H9 (cell line): Measurements from ENCODE around the gene CD72. TPM values are rescaled to one million over a fixed set of nuclear protein-coding genes. Genes with fewer than 3 reads are reported as not detected.

Experiments used
- DNase-seq: peaks from one replicate; pipeline ENCODE4 v3.0.0-alpha.2; 2017
- H2AFZ ChIP-seq: one replicate; pipeline ENCODE4 v1.6.1; 2013; ENCODE audit warnings: mild to moderate bottlenecking, low read length, control low read depth, moderate library complexity
- H2AK5ac ChIP-seq: 2 replicates; pipeline ENCODE4 v1.6.1; 2013; ENCODE audit warnings: low read length, control low read depth, mixed read lengths; ENCODE audit not compliant: insufficient read length
- H2BK120ac ChIP-seq: one replicate; pipeline ENCODE4 v1.6.1; 2013; ENCODE audit warnings: low read depth, mild to moderate bottlenecking, low read length, control low read depth, inconsistent platforms; ENCODE audit not compliant: poor library complexity, severe bottlenecking
- H2BK12ac ChIP-seq: 2 replicates; pipeline ENCODE4 v1.6.1; 2013; ENCODE audit warnings: low read length, control low read depth, mixed read lengths, low read depth; ENCODE audit not compliant: insufficient read length
- H2BK15ac ChIP-seq: 2 replicates; pipeline ENCODE4 v1.6.1; 2013; ENCODE audit warnings: low read depth, low read length, control low read depth
- H2BK20ac ChIP-seq: one replicate; pipeline ENCODE4 v1.6.1; 2013; ENCODE audit warnings: low read depth, mild to moderate bottlenecking, low read length, control low read depth, inconsistent platforms; ENCODE audit not compliant: poor library complexity, severe bottlenecking
- H2BK5ac ChIP-seq: 2 replicates; pipeline ENCODE4 v1.6.1; 2013; ENCODE audit warnings: low read length, control low read depth, mixed read lengths; ENCODE audit not compliant: insufficient read length
- H3K14ac ChIP-seq: 2 replicates; pipeline ENCODE4 v1.6.1; 2013; ENCODE audit warnings: low read length, control low read depth; ENCODE audit not compliant: insufficient read depth
- H3K18ac ChIP-seq: 2 replicates; pipeline ENCODE4 v1.6.1; 2013; ENCODE audit warnings: low read depth, mild to moderate bottlenecking, mixed read lengths, low read length, control low read depth; ENCODE audit not compliant: insufficient read length
- H3K23ac ChIP-seq: 2 replicates; pipeline ENCODE4 v1.6.1; 2013; ENCODE audit warnings: low read length, control low read depth, mixed read lengths, low read depth; ENCODE audit not compliant: insufficient read length
- H3K23me2 ChIP-seq: 2 replicates; pipeline ENCODE4 v1.6.1; 2013; ENCODE audit warnings: low read depth, mild to moderate bottlenecking, mixed read lengths, low read length, control low read depth; ENCODE audit not compliant: insufficient read length, poor library complexity, severe bottlenecking
- H3K27ac ChIP-seq: 2 replicates; pipeline ENCODE4 v1.5.1; 2013; ENCODE audit warnings: low read length, control low read depth, mixed read lengths, low read depth; ENCODE audit not compliant: insufficient read length
- H3K27me3 ChIP-seq: 2 replicates; pipeline ENCODE4 v1.6.1; 2013; ENCODE audit warnings: low read length, control low read depth, inconsistent platforms; ENCODE audit not compliant: insufficient read depth
- H3K4ac ChIP-seq: 2 replicates; pipeline ENCODE4 v1.6.1; 2013; ENCODE audit warnings: low read depth, mild to moderate bottlenecking, control low read depth, inconsistent platforms, low read length, moderate library complexity
- H3K4me1 ChIP-seq: 2 replicates; pipeline ENCODE4 v1.6.1; 2013; ENCODE audit warnings: low read length, control low read depth, inconsistent platforms; ENCODE audit not compliant: insufficient read depth
- H3K4me2 ChIP-seq: 2 replicates; pipeline ENCODE4 v1.6.1; 2013; ENCODE audit warnings: low read length, control low read depth, mixed read lengths; ENCODE audit not compliant: insufficient read length, insufficient read depth
- H3K56ac ChIP-seq: 2 replicates; pipeline ENCODE4 v1.6.1; 2013; ENCODE audit warnings: low read depth, mild to moderate bottlenecking, mixed read lengths, low read length, control low read depth; ENCODE audit not compliant: insufficient read length
- H3K79me1 ChIP-seq: 2 replicates; pipeline ENCODE4 v1.6.1; 2013; ENCODE audit warnings: low read depth, mild to moderate bottlenecking, moderate library complexity, low read length, control low read depth, inconsistent platforms; ENCODE audit not compliant: insufficient read depth, poor library complexity, severe bottlenecking
- H3K79me2 ChIP-seq: 2 replicates; pipeline ENCODE4 v1.6.1; 2013; ENCODE audit warnings: low read length, control low read depth, inconsistent platforms; ENCODE audit not compliant: insufficient read depth
- H3K9ac ChIP-seq: 2 replicates; pipeline ENCODE4 v1.6.1; 2013; ENCODE audit warnings: low read length, control low read depth, mixed read lengths; ENCODE audit not compliant: insufficient read length; ENCODE audit errors: extremely low read depth
- H3K9me3 ChIP-seq: one replicate; pipeline ENCODE4 v1.6.1; 2013; ENCODE audit warnings: low read depth, low read length, inconsistent platforms; ENCODE audit not compliant: control insufficient read depth
- H3T11ph ChIP-seq: one replicate; pipeline ENCODE4 v1.6.1; 2013; ENCODE audit warnings: mild to moderate bottlenecking, low read length, control low read depth, inconsistent platforms
- H4K20me1 ChIP-seq: one replicate; pipeline ENCODE4 v1.6.1; 2013; ENCODE audit not compliant: control insufficient read depth, insufficient read length, insufficient read depth
- H4K5ac ChIP-seq: 2 replicates; pipeline ENCODE4 v1.6.1; 2013; ENCODE audit warnings: low read depth, mild to moderate bottlenecking, mixed read lengths, low read length, control low read depth; ENCODE audit not compliant: insufficient read length
- H4K8ac ChIP-seq: replicated peaks from 2 replicates; pipeline ENCODE4 v1.6.1; 2013; ENCODE audit warnings: low read length, control low read depth, mixed read lengths, low read depth; ENCODE audit not compliant: insufficient read length
- H4K91ac ChIP-seq: 2 replicates; pipeline ENCODE4 v1.6.1; 2013; ENCODE audit warnings: low read depth, mild to moderate bottlenecking, moderate library complexity, mixed read lengths, low read length, control low read depth; ENCODE audit not compliant: insufficient read length
- H3K27ac Mint-ChIP-seq, 3 experiments: 2 replicates in 2 of 3; 3 replicates in 1 of 3; pipeline ENCODE4 v1.8.0; 2020 to 2021; ENCODE audit warnings: mixed read lengths in 3 of 3, mild to moderate bottlenecking in 1 of 3, moderate library complexity in 1 of 3
- H3K27me3 Mint-ChIP-seq: 2 replicates; pipeline ENCODE4 v1.8.0; 2021; ENCODE audit warnings: low read depth, mild to moderate bottlenecking, moderate library complexity, mixed read lengths
- H3K36me3 Mint-ChIP-seq, 3 experiments: 2 replicates in 2 of 3; 3 replicates in 1 of 3; pipeline ENCODE4 v1.8.0; 2020 to 2021; ENCODE audit warnings: low read depth in 3 of 3, mixed read lengths in 3 of 3; ENCODE audit not compliant: insufficient read depth in 1 of 3
- H3K4me1 Mint-ChIP-seq, 2 experiments: 2 replicates each; pipeline ENCODE4 v1.8.0; 2020; ENCODE audit warnings: mixed read lengths in 2 of 2
- H3K4me3 Mint-ChIP-seq, 2 experiments: 2 replicates in 1 of 2; 3 replicates in 1 of 2; pipeline ENCODE4 v1.8.0; 2020 to 2021; ENCODE audit warnings: mild to moderate bottlenecking in 2 of 2, mixed read lengths in 2 of 2, moderate library complexity in 1 of 2
- H3K9me3 Mint-ChIP-seq, 2 experiments: 2 replicates in 1 of 2; 3 replicates in 1 of 2; pipeline ENCODE4 v1.8.0; 2020; ENCODE audit warnings: mild to moderate bottlenecking in 2 of 2, mixed read lengths in 2 of 2, moderate library complexity in 1 of 2
- CTCF ChIP-seq: fragments of 200-600 bp; sonication (generic); conservative IDR thresholded peaks from 3 replicates; pipeline ENCODE4 v1.8.0; 2021; ENCODE audit warnings: antibody characterized with exemption, mild to moderate bottlenecking
- WGBS: extraction: QIAGEN DNeasy Blood & Tissue Kit; methylation state at CpG from one replicate; pipeline ENCODE4 v1.1.7; 2013; ENCODE audit warnings: missing lambda C conversion rate, low lambda C conversion rate, mixed read lengths; ENCODE audit not compliant: insufficient read length; ENCODE audit errors: extremely low coverage; 5-methylcytosine and 5-hydroxymethylcytosine counted together
- total RNA-seq: library from RNA; stranded (reverse); gene quantifications from 2 replicates; pipeline ENCODE4 v1.2.1, GENCODE V29; 2021

Gene CD72
- total RNA-seq, 1 experiment from 2014 or later: 3.9 TPM

GRCh38 chr9:35628389-35628991, 10.3 kb upstream of the CD72 start:
- Histone ChIP-seq H3K79me2 (no peaks in the 10 kb centered on the region), H3K56ac (no peak overlapping the region), H4K8ac (no peak overlapping the region), H3K4me1 (no peaks in the 10 kb centered on the region), H2BK20ac (no peak overlapping the region), H2AFZ (no peak overlapping the region), H2BK120ac (no peak overlapping the region), H2AK5ac (no peak overlapping the region), H3K9ac (no peak overlapping the region), H4K5ac (no peak overlapping the region), H3K23ac (no peak overlapping the region), H3K4ac (no peak overlapping the region), H2BK12ac (no peak overlapping the region), H4K91ac (no peak overlapping the region), H3T11ph (no peak overlapping the region), H3K23me2 (no peaks in the 10 kb centered on the region), H3K27ac (no peak overlapping the region), H3K14ac (no peak overlapping the region), H3K27me3 (no peaks in the 10 kb centered on the region), H4K20me1 (no peaks in the 10 kb centered on the region), H2BK15ac (no peak overlapping the region), H3K4me2 (no peak overlapping the region), H3K9me3 (no peaks in the 10 kb centered on the region), H3K18ac (no peak overlapping the region), H3K79me1 (no peaks in the 10 kb centered on the region), H2BK5ac (no peak overlapping the region)
- DNase-seq: no peak
- H3K36me3 Mint-ChIP-seq: no peaks in the 10 kb centered on the region
- H3K4me3 Mint-ChIP-seq: no peak overlapping the region
- no peaks in the 10 kb centered on the region; the same call in 1 of the 2 replicates for H3K27me3 Mint-ChIP-seq
- WGBS: no CpG with 5 or more reads among the region's 6 CpGs
- no peak for TF ChIP-seq CTCF
- H3K4me1 Mint-ChIP-seq: no peaks in the 10 kb centered on the region
- no peaks in the 10 kb centered on the region for H3K9me3 Mint-ChIP-seq
- no peak overlapping the region; a peak in 1 of 7 replicates for H3K27ac Mint-ChIP-seq
